ENCODE results near the gene ATP1A2.

ATP1A2 gene

GRCh38 chr1:160094806-160095205 lies 20.8 kb upstream of the ATP1A2 start:
- Histone ChIP-seq H3K4me3 (ENCODE audit: low read depth, low read length) (no peak overlapping the region), H3K27me3 (ENCODE audit: insufficient read depth, low read length) (no peaks in the 10 kb centered on the region), H3K36me3 (ENCODE audit: insufficient read depth, low read length) (no peaks in the 10 kb centered on the region), H3K27ac (ENCODE audit: low read depth, low read length) (no peak overlapping the region), H2AFZ (ENCODE audit: low read length, unreplicated experiment) (no peak overlapping the region), H3K79me2 (ENCODE audit: control insufficient read depth, insufficient read depth, low read length, unreplicated experiment) (no peaks in the 10 kb centered on the region), H3K4me1 (ENCODE audit: control insufficient read depth, insufficient read depth, low read length, unreplicated experiment) (peaks cover 6% of the 10 kb centered on the region)

DNA sequence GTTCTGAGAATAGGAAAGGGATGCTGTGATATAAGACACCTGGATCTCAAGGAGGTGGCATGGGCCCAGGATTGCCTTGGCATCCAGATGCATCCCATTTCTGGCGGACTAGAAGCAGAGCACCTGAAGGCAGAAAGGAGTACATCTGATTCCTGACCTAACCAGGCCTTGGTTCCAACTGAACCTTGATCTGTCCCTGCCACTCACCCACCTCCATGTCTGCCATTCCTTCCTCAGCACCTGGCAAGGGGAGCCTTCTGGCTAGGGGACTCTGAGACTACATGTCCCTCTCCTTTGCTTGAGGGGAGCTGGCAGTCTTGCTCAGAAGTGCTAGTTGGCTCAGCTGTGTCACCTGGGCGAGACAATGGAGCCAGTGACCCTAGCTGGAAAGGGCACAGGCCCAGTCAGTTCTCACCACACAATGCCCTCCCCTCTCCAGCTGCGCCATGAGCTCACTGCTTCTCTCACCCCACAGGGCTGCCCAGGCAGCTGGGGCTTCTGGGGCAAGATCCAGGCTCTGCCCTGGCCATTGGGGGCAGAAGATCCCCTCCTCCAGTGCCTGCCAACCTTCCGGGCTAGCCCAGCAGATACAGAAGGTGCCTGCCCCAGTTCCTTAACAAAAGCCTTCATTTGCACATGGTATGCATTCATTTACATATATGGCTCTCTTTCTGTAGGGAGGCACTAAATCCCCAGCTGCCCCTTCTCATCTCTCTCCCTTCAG lies 20.0 kb upstream of the ATP1A2 start:
- Histone ChIP-seq H3K4me1 (ENCODE audit: control insufficient read depth, insufficient read depth, low read length, unreplicated experiment) (peaks cover 6% of the 10 kb centered on the region), H3K4me3 (ENCODE audit: low read depth, low read length) (no peak overlapping the region), H3K27ac (ENCODE audit: low read depth, low read length) (no peak overlapping the region), H3K79me2 (ENCODE audit: control insufficient read depth, insufficient read depth, low read length, unreplicated experiment) (no peaks in the 10 kb centered on the region), H2AFZ (ENCODE audit: low read length, unreplicated experiment) (no peak overlapping the region), H3K36me3 (ENCODE audit: insufficient read depth, low read length) (no peaks in the 10 kb centered on the region), H3K27me3 (ENCODE audit: insufficient read depth, low read length) (no peaks in the 10 kb centered on the region)

- Histone ChIP-seq H3K36me3 (ENCODE audit: insufficient read depth, low read length) (no peaks in the 10 kb centered on the region), H3K79me2 (ENCODE audit: control insufficient read depth, insufficient read depth, low read length, unreplicated experiment) (no peaks in the 10 kb centered on the region), H2AFZ (ENCODE audit: low read length, unreplicated experiment) (no peak overlapping the region), H3K27ac (ENCODE audit: low read depth, low read length) (no peak overlapping the region), H3K4me3 (ENCODE audit: low read depth, low read length) (no peak overlapping the region), H3K4me1 (ENCODE audit: control insufficient read depth, insufficient read depth, low read length, unreplicated experiment) (peaks cover 10% of the 10 kb centered on the region), H3K27me3 (ENCODE audit: insufficient read depth, low read length) (no peaks in the 10 kb centered on the region)
Measured at GRCh38 chr1:160096274-160097116, 19.1 kb upstream of the ATP1A2 start.

- H3K36me3 ChIP-seq (ENCODE audit: insufficient read depth, low read length): no peaks in the 10 kb centered on the region
- H3K27me3 ChIP-seq (ENCODE audit: insufficient read depth, low read length): no peaks in the 10 kb centered on the region
- H3K4me1 ChIP-seq (ENCODE audit: control insufficient read depth, insufficient read depth, low read length, unreplicated experiment): peaks cover 11% of the 10 kb centered on the region
- peak overlapping the region; percentile 86 for H3K4me3 ChIP-seq (ENCODE audit: low read depth, low read length)
- no peak overlapping the region for H3K27ac ChIP-seq (ENCODE audit: low read depth, low read length)
- H2AFZ ChIP-seq (ENCODE audit: low read length, unreplicated experiment): no peak overlapping the region
- no peaks in the 10 kb centered on the region for H3K79me2 ChIP-seq (ENCODE audit: control insufficient read depth, insufficient read depth, low read length, unreplicated experiment)
Measured at GRCh38 chr1:160097151-160097910, 18.2 kb upstream of the ATP1A2 start.

DNA sequence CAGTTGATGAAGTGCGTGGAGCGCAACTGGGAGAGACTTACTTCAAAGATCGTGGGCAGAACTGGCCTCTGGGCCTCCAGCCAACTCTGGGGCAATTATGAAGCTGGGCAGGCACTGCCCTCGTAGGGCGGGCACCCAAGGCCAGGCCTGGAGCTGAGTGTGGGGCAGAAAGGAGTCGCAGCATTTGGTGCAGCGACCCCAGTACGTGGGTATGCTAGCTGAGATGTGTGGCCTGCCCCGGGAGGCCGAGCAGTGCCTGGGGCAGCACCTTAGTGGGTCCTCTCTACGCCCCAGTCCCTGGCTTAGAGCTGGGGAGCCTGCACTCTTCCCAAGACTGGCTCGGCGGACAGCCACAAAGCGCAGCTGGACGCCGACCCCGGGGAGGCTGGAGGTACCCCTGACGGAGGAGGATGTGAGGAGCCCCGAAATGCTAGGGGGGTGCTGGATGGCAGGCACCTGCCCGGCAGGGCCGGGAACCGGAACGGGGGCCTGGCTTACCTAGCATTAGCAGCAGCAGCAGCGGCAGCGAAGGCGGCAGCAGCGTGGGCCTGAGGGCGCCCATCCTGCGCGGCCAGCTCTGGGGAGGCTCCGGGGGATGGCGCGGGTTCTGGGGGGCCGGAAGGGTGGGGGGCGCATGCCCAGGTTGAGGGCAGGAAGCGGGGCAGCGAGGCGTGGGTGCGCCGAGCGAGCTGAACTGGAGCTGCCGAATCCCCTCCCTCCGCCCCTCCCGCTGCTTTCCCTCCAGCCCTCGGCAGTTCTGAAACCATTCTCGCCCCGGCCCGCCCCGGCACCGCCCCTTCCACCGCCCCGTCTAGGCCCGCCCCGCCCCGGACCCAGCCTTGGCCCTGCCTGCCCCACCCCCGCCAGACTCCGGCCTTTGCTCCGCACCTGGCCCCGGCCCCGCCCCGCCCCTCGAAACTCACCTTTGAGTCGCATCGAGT lies 17.4 kb upstream of the ATP1A2 start, which contains the start of gene IGSF8:
Gene IGSF8, minus strand, starts transcription at position 709 of the 941 bp plus-strand sequence. Its CDS starts 147 bp downstream, at position 562.
- Histone ChIP-seq H3K4me3 (ENCODE audit: low read depth, low read length) (peak within 1 kb of the TSS; percentile 89), H3K27me3 (ENCODE audit: insufficient read depth, low read length) (no peaks in the 10 kb centered on the region), H3K4me1 (ENCODE audit: control insufficient read depth, insufficient read depth, low read length, unreplicated experiment) (peaks cover 11% of the 10 kb centered on the region), H3K36me3 (ENCODE audit: insufficient read depth, low read length) (no peaks in the 10 kb centered on the region), H3K79me2 (ENCODE audit: control insufficient read depth, insufficient read depth, low read length, unreplicated experiment) (no peaks in the 10 kb centered on the region), H2AFZ (ENCODE audit: low read length, unreplicated experiment) (peak within 1 kb of the TSS; percentile 99), H3K27ac (ENCODE audit: low read depth, low read length) (no peak within 1 kb of the TSS)

DNA sequence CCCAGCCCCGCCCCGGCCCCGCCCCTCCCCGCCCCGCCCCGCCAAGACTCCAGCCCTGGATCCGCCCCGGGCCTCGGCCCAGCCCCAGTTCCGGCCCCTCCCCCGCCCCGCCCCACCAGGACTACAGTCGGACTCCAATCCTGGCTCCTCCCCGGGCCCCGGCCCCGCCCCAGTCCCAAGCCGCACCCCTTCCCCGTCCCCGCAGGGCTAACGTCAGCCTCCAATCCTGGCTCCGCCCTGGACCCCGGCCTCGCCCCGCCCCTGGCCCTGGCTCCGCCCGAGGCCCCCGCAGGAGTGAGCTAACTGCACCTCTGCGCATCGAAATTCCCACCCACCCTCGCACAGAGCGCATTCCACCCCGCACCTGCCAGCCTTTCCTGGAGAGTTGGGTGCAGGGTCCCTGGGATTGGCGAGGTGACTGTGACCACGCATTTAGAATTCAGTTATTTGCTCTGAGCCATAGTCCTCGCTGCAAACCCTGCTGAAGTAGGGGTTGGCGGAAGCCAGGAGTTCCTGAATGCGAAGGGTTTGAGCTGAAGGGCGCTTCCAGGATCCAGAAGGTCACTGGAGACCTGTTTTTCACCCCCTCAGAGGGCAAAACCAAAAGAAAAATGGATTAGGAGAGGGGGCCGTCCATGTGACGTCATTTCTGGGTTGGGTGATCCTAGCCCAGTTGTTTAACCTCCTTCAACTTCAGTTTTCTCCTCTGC lies 16.6 kb upstream of the ATP1A2 start:
- Histone ChIP-seq H3K27me3 (ENCODE audit: insufficient read depth, low read length) (no peaks in the 10 kb centered on the region), H3K79me2 (ENCODE audit: control insufficient read depth, insufficient read depth, low read length, unreplicated experiment) (no peaks in the 10 kb centered on the region), H2AFZ (ENCODE audit: low read length, unreplicated experiment) (peak overlapping the region; percentile 99), H3K27ac (ENCODE audit: low read depth, low read length) (no peak overlapping the region), H3K4me1 (ENCODE audit: control insufficient read depth, insufficient read depth, low read length, unreplicated experiment) (peaks cover 11% of the 10 kb centered on the region), H3K36me3 (ENCODE audit: insufficient read depth, low read length) (no peaks in the 10 kb centered on the region), H3K4me3 (ENCODE audit: low read depth, low read length) (peak overlapping the region; percentile 89)

GRCh38 chr1:160099716-160100375 lies 15.7 kb upstream of the ATP1A2 start:
- Histone ChIP-seq H3K36me3 (ENCODE audit: insufficient read depth, low read length) (no peaks in the 10 kb centered on the region), H3K4me1 (ENCODE audit: control insufficient read depth, insufficient read depth, low read length, unreplicated experiment) (peaks cover 11% of the 10 kb centered on the region), H3K27me3 (ENCODE audit: insufficient read depth, low read length) (no peaks in the 10 kb centered on the region; the same call in 1 of the 2 replicates), H3K79me2 (ENCODE audit: control insufficient read depth, insufficient read depth, low read length, unreplicated experiment) (no peaks in the 10 kb centered on the region), H3K4me3 (ENCODE audit: low read depth, low read length) (no peak overlapping the region), H2AFZ (ENCODE audit: low read length, unreplicated experiment) (peak overlapping the region; percentile 99), H3K27ac (ENCODE audit: low read depth, low read length) (no peak overlapping the region)

GRCh38 chr1:160101037-160101716 lies 14.4 kb upstream of the ATP1A2 start:
- Histone ChIP-seq H3K27me3 (ENCODE audit: insufficient read depth, low read length) (no peaks in the 10 kb centered on the region; the same call in 1 of the 2 replicates), H3K79me2 (ENCODE audit: control insufficient read depth, insufficient read depth, low read length, unreplicated experiment) (no peaks in the 10 kb centered on the region), H3K27ac (ENCODE audit: low read depth, low read length) (no peak overlapping the region), H3K4me3 (ENCODE audit: low read depth, low read length) (no peak overlapping the region), H2AFZ (ENCODE audit: low read length, unreplicated experiment) (peak overlapping the region; percentile 63), H3K4me1 (ENCODE audit: control insufficient read depth, insufficient read depth, low read length, unreplicated experiment) (peaks cover 11% of the 10 kb centered on the region), H3K36me3 (ENCODE audit: insufficient read depth, low read length) (no peaks in the 10 kb centered on the region)

Data from ACC112 (cell line).